A549 (cell line): ENCODE results near the gene VAV3. TPM values are rescaled to one million over a fixed set of nuclear protein-coding genes. Genes with fewer than 3 reads are reported as not detected.

Source experiments
- ATAC-seq, 2 experiments: fragments of 200-7000 bp in 1 of 2; fragments of >200 bp in 1 of 2; cut with Nextera tagmentation in 1 of 2; cut with Tn5 transposase in 1 of 2; 3 replicates each; pipeline versions ENCODE4 v1.8.0 to v1.9.1; 2018 to 2020; ENCODE audit warnings: mild to moderate bottlenecking in 1 of 2, moderate library complexity in 1 of 2
- CTCF ChIA-PET: fragments of 300-600 bp; sonication (Branson Sonifier 250); formaldehyde crosslinking; extraction: SDS; loops from one replicate; lab custom pipeline; 2021; ENCODE audit warnings: antibody characterized with exemption, inconsistent platforms; lab: Yijun Ruan, JAX
- POLR2A ChIA-PET: fragments of 350-600 bp; formaldehyde crosslinking; extraction: SDS; loops from one replicate; lab custom pipeline; 2021; ENCODE audit warnings: antibody characterized with exemption, inconsistent platforms; lab: Yijun Ruan, JAX
- DNase-seq, 2 experiments: peaks; one replicate each; pipeline versions ENCODE4 v3.0.0 to v3.0.0-alpha.2; 2011 to 2016; ENCODE audit warnings: low read depth in 1 of 2, low spot score in 1 of 2
- FAIRE-seq: peaks from 2 replicates; lab custom pipeline; 2011; peaks lifted over from hg19 to GRCh38; lab: Jason Lieb, UNC
- H3K27ac ChIP-seq, 2 experiments: fragments of >200 bp; sonication (Bioruptor Twin); formaldehyde crosslinking; 3 replicates each; pipeline ENCODE4 v1.5.1; 2016 to 2017
- H3K4me1 ChIP-seq: fragments of >200 bp; sonication (Bioruptor Twin); formaldehyde crosslinking; 3 replicates; pipeline ENCODE4 v1.6.1; 2016
- H3K4me2 ChIP-seq: fragments of >200 bp; sonication (Bioruptor Twin); formaldehyde crosslinking; 3 replicates; pipeline ENCODE4 v1.6.1; 2016
- H3K4me3 ChIP-seq: fragments of >200 bp; sonication (Bioruptor Twin); formaldehyde crosslinking; 3 replicates; pipeline ENCODE4 v1.5.1; 2016
- H3K9me3 ChIP-seq: fragments of >200 bp; sonication (Bioruptor Twin); formaldehyde crosslinking; 3 replicates; pipeline ENCODE4 v1.6.1; 2016
- CTCF ChIP-seq: fragments of >200 bp; sonication (Bioruptor Twin); formaldehyde crosslinking; IDR thresholded peaks from 3 replicates; pipeline ENCODE4 v1.5.1; 2016
- EHMT2 ChIP-seq: fragments of 200-600 bp; sonication (generic); IDR thresholded peaks from 2 replicates; pipeline ENCODE4 v1.6.1; 2016; ENCODE audit warnings: antibody characterized with exemption, low read depth, mild to moderate bottlenecking, moderate library complexity
- ELK1 ChIP-seq: fragments of 150-350 bp; IDR thresholded peaks from 2 replicates; pipeline ENCODE4 v1.6.1; 2014; ENCODE audit warnings: low read depth, mild to moderate bottlenecking, low read length
- EP300 ChIP-seq, 2 experiments: fragments of >200 bp; sonication (Bioruptor Twin); formaldehyde crosslinking; IDR thresholded peaks; 2 replicates in 1 of 2; 3 replicates in 1 of 2; pipeline ENCODE4 v1.6.1; 2016 to 2017
- GATA3 ChIP-seq: IDR thresholded peaks from 2 replicates; pipeline ENCODE4 v1.6.1; 2012; ENCODE audit warnings: borderline replicate concordance
- HDAC2 ChIP-seq: fragments of 200-600 bp; sonication (generic); IDR thresholded peaks from 2 replicates; pipeline ENCODE4 v1.6.1; 2016
- HES2 ChIP-seq: fragments of >200 bp; sonication (Bioruptor Twin); formaldehyde crosslinking; IDR thresholded peaks from 2 replicates; pipeline ENCODE4 v1.6.1; 2016
- HMGXB4 ChIP-seq: fragments of 250-450 bp; sonication (Bioruptor Pico); IDR thresholded peaks from 2 replicates; pipeline ENCODE4 v1.5.0; 2021; ENCODE audit warnings: mild to moderate bottlenecking, moderate library complexity, borderline replicate concordance
- HOXA7 ChIP-seq: fragments of 250-450 bp; sonication (Bioruptor Pico); IDR thresholded peaks from 2 replicates; pipeline ENCODE4 v1.5.0; 2020; ENCODE audit warnings: mild to moderate bottlenecking, moderate library complexity
- HOXB5 ChIP-seq: fragments of 250-450 bp; sonication (Bioruptor Pico); IDR thresholded peaks from 2 replicates; pipeline ENCODE4 v1.5.0; 2020; ENCODE audit warnings: mild to moderate bottlenecking, moderate library complexity
- KDM1A ChIP-seq: fragments of 200-600 bp; sonication (generic); IDR thresholded peaks from 2 replicates; pipeline ENCODE4 v1.6.1; 2016; ENCODE audit warnings: low read depth, mild to moderate bottlenecking
- MAFK ChIP-seq: fragments of 450-650 bp; IDR thresholded peaks from 2 replicates; pipeline ENCODE4 v1.6.1; 2014; ENCODE audit not compliant: partially characterized antibody
- MAX ChIP-seq: IDR thresholded peaks from 2 replicates; pipeline ENCODE4 v1.6.1; 2012
- MAZ ChIP-seq: fragments of 150-350 bp; IDR thresholded peaks from 2 replicates; pipeline ENCODE4 v1.6.1; 2014; ENCODE audit warnings: antibody characterized with exemption, low read depth, low read length, borderline replicate concordance
- NFE2L2 ChIP-seq: fragments of 150-350 bp; conservative IDR thresholded peaks from 2 replicates; pipeline ENCODE4 v1.6.1; 2014; ENCODE audit warnings: low read length
- NPAS2 ChIP-seq: fragments of 250-450 bp; sonication (Bioruptor Pico); IDR thresholded peaks from 2 replicates; pipeline ENCODE4 v1.8.0; 2022; ENCODE audit warnings: mild to moderate bottlenecking, moderate library complexity, borderline replicate concordance
- PHF8 ChIP-seq: fragments of 200-600 bp; sonication (generic); IDR thresholded peaks from 2 replicates; pipeline ENCODE4 v1.6.1; 2016; ENCODE audit warnings: low read depth, mild to moderate bottlenecking, antibody characterized with exemption, moderate library complexity, borderline replicate concordance
- POLR2AphosphoS2 ChIP-seq: conservative IDR thresholded peaks from 2 replicates; pipeline ENCODE4 v1.6.1; 2012; ENCODE audit warnings: low read length, improper control_type of control experiment, inconsistent platforms
- RFX5 ChIP-seq: fragments of 450-650 bp; IDR thresholded peaks from 2 replicates; pipeline ENCODE4 v1.7.1; 2014; ENCODE audit warnings: antibody characterized with exemption, mild to moderate bottlenecking, moderate library complexity
- RNF2 ChIP-seq: fragments of 200-600 bp; sonication (generic); IDR thresholded peaks from 2 replicates; pipeline ENCODE4 v1.6.1; 2016; ENCODE audit warnings: low read depth, mild to moderate bottlenecking, antibody characterized with exemption, moderate library complexity, borderline replicate concordance
- SREBF2 ChIP-seq: fragments of 450-650 bp; IDR thresholded peaks from 2 replicates; pipeline ENCODE4 v1.6.1; 2014; ENCODE audit warnings: mild to moderate bottlenecking, moderate library complexity
- TFCP2L1 ChIP-seq: fragments of 250-450 bp; sonication (Bioruptor Pico); IDR thresholded peaks from 2 replicates; pipeline ENCODE4 v1.5.0; 2021; ENCODE audit warnings: mild to moderate bottlenecking
- USF2 ChIP-seq: fragments of 450-650 bp; IDR thresholded peaks from 2 replicates; pipeline ENCODE4 v1.6.1; 2014; ENCODE audit warnings: antibody characterized with exemption
- WGBS: methylation state at CpG from one replicate; pipeline ENCODE4 v1.1.6; 2017; ENCODE audit errors: missing lambda C conversion rate; 5-methylcytosine and 5-hydroxymethylcytosine counted together
- polyA plus RNA-seq, 4 experiments: library from polyadenylated mRNA; depleted of rRNA in 3 of 4; stranded (reverse); fragments of >200 nt; fragmentation: RNase III in 1 of 4; extraction: RNeasy Plus Mini Kit Qiagen cat#74134 plus additional on column Dnase treatment in 1 of 4; gene quantifications; 2 replicates in 3 of 4; 3 replicates in 1 of 4; pipeline ENCODE4 v1.2.3, GENCODE V29; 2011 to 2017

VAV3 gene
- polyA plus RNA-seq, 2 of the 4 experiments (the other 2 are of a cell fraction), result 12.8 to 22.7 TPM

- Histone ChIP-seq H3K27ac (no peak overlapping the region), H3K9me3 (no peaks in the 10 kb centered on the region), H3K4me3 (no peak overlapping the region), H3K4me1 (no peaks in the 10 kb centered on the region)
- CTCF ChIA-PET, result no interaction called here
- peak in 1 of 2 experiments; percentile 1 for DNase-seq
- POLR2A ChIA-PET, result no interaction called here
- WGBS, result 44% methylated on average over 2 of the region's 2 CpGs
- TF ChIP-seq POLR2AphosphoS2, result no peak
- no peak for TF ChIP-seq HOXB5 (CRISPR knock-in tag)
- no peak for TF ChIP-seq RNF2
- TF ChIP-seq GATA3, result no peak
- no peak for TF ChIP-seq MAX
- TF ChIP-seq EP300 (IDR thresholded peaks at IDR 0.05), result no peak
- no peak for TF ChIP-seq NPAS2
- no peak for TF ChIP-seq NFE2L2
- no peak for TF ChIP-seq MAFK
- TF ChIP-seq, all 56 proteins: peak for 0
- no peak overlapping the region for H3K4me2 ChIP-seq
- FAIRE-seq (no peak), ATAC-seq (no peak)
Observed at GRCh38 chr1:108000620-108001111, 35.7 kb upstream of the VAV3 start.

- no peak for TF ChIP-seq MAFK
- TF ChIP-seq MAZ, result no peak
- TF ChIP-seq HDAC2, result no peak
- TF ChIP-seq HOXA7 (CRISPR knock-in tag), result no peak
- TF ChIP-seq HMGXB4 (CRISPR knock-in tag), result no peak
- TF ChIP-seq EHMT2, result no peak
- ChIA-PET POLR2A (no interaction called here), CTCF (no interaction called here)
- FAIRE-seq (no peak), ATAC-seq (no peak), DNase-seq (no peak)
- Histone ChIP-seq H3K4me2 (no peak overlapping the region), H3K27ac (no peak overlapping the region), H3K9me3 (no peaks in the 10 kb centered on the region), H3K4me1 (no peaks in the 10 kb centered on the region), H3K4me3 (no peak overlapping the region)
- WGBS, result 18% methylated on average over 6 of the region's 6 CpGs
Observed at GRCh38 chr1:108000184-108000583, 35.2 kb upstream of the VAV3 start.

- no peak for ATAC-seq
- CTCF ChIA-PET, result no interaction called here
- 0% methylated on average over 1 of the region's 1 CpG for WGBS
- no peak overlapping the region for H3K4me2 ChIP-seq
- DNase-seq, result no peak
- FAIRE-seq, result no peak
- H3K4me3 ChIP-seq, result no peak overlapping the region
- H3K4me1 ChIP-seq, result no peaks in the 10 kb centered on the region
- no peak for TF ChIP-seq HES2
- no peak for TF ChIP-seq RFX5
- TF ChIP-seq, all 56 proteins: peak for 0
- POLR2A ChIA-PET, result no interaction called here
- H3K27ac ChIP-seq, result no peak overlapping the region
- no peaks in the 10 kb centered on the region for H3K9me3 ChIP-seq
Observed at GRCh38 chr1:107997866-107998265, 32.9 kb upstream of the VAV3 start.

- DNase-seq (no peak), ATAC-seq (no peak), FAIRE-seq (no peak)
- WGBS, result 25% methylated on average over 7 of the region's 7 CpGs
- H3K4me2 ChIP-seq, result no peak overlapping the region
- H3K27ac ChIP-seq, result no peak overlapping the region
- ChIA-PET POLR2A (interaction anchor here (0.9 kb wide), 1 partner anchor 16 kb away, joined by 6 read pairs; no protein-coding TSS in a partner anchor), CTCF (no interaction called here)
- no peaks in the 10 kb centered on the region for H3K4me1 ChIP-seq
- H3K9me3 ChIP-seq, result no peaks in the 10 kb centered on the region
- H3K4me3 ChIP-seq, result no peak overlapping the region
- TF ChIP-seq NPAS2, result no peak
- TF ChIP-seq HMGXB4 (CRISPR knock-in tag), result no peak
- TF ChIP-seq KDM1A, result no peak
- no peak for TF ChIP-seq SREBF2
- TF ChIP-seq TFCP2L1 (CRISPR knock-in tag), result no peak
- no peak for TF ChIP-seq USF2
- TF ChIP-seq ELK1, result no peak
- TF ChIP-seq PHF8, result no peak
- TF ChIP-seq GATA3, result no peak
- TF ChIP-seq CTCF, result no peak
Observed at GRCh38 chr1:107993920-107994319, 28.9 kb upstream of the VAV3 start.
